ENCODE results near the gene PIK3R6.
"Not testable (repeated sequence)": the region's sequence is repeated elsewhere in the genome, so short reads cannot be mapped to it uniquely, and the experiment has no call there.

Gene PIK3R6

GRCh38 chr17:8872705-8873435 is 5.4 kb upstream of the PIK3R6 start:
- no peak for DNase-seq

GRCh38 chr17:8872036-8872704 is 4.7 kb upstream of the PIK3R6 start:
- DNase-seq = no peak

- no peak for DNase-seq
Measured at GRCh38 chr17:8871081-8871581, 3.7 kb upstream of the PIK3R6 start.

GRCh38 chr17:8870406-8871040 is 3.0 kb upstream of the PIK3R6 start:
- no peak for DNase-seq

- no peak for DNase-seq
Measured at GRCh38 chr17:8869114-8869815, 1.8 kb upstream of the PIK3R6 start.

- DNase-seq = no peak
Measured at GRCh38 chr17:8868529-8868951, 1.1 kb upstream of the PIK3R6 start.

GRCh38 chr17:8868092-8868491 is 618 bp upstream of the PIK3R6 start:
- DNase-seq = no peak

GRCh38 chr17:8865811-8866210 is 1.7 kb downstream of the PIK3R6 start:
- DNase-seq = no peak

- DNase-seq = no peak
Measured at GRCh38 chr17:8865385-8865784, 2.1 kb downstream of the PIK3R6 start.

GRCh38 chr17:8862213-8863056 is 5.0 kb downstream of the PIK3R6 start:
- DNase-seq = no peak

GRCh38 chr17:8861495-8862181 is 5.8 kb downstream of the PIK3R6 start:
- DNase-seq = no peak

GRCh38 chr17:8859804-8860430 is 7.6 kb downstream of the PIK3R6 start:
- DNase-seq = no peak

- no peak for DNase-seq
Measured at GRCh38 chr17:8859027-8859803, 8.3 kb downstream of the PIK3R6 start.

- no peak for DNase-seq
Measured at GRCh38 chr17:8857919-8858318, 9.6 kb downstream of the PIK3R6 start.

- no peak for DNase-seq
Measured at GRCh38 chr17:8856869-8857575, 10.5 kb downstream of the PIK3R6 start.

- not testable (repeated sequence) for DNase-seq
Measured at GRCh38 chr17:8856205-8856603, 11.3 kb downstream of the PIK3R6 start.

- DNase-seq = no peak
Measured at GRCh38 chr17:8855477-8856204, 11.8 kb downstream of the PIK3R6 start.

- DNase-seq = no peak
Measured at GRCh38 chr17:8851600-8851999, 15.9 kb downstream of the PIK3R6 start.

Measured in NCI-H1048 (cell line).